Smooth muscle cell (in vitro differentiated cells): Measurements from ENCODE around the gene RECK. TPM values are rescaled to one million over a fixed set of nuclear protein-coding genes. Genes with fewer than 3 reads are reported as not detected.
"Not testable (repeated sequence)": the region's sequence is repeated elsewhere in the genome, so short reads cannot be mapped to it uniquely, and the experiment has no call there.

Experiments
- DNase-seq: peaks from one replicate; lab custom pipeline; 2025; ENCODE audit not compliant: unreplicated experiment; lab: John Stamatoyannopoulos, UW
- H2AFZ ChIP-seq: fragments of 200-600 bp; sonication (generic); 2 replicates; pipeline ENCODE4 v1.6.0; 2016; ENCODE audit warnings: antibody characterized with exemption, low read depth, mild to moderate bottlenecking
- H3F3A ChIP-seq: fragments of 200-600 bp; sonication (generic); 2 replicates; pipeline ENCODE4 v1.6.0; 2017; ENCODE audit warnings: antibody characterized with exemption, low read depth
- H3K27ac ChIP-seq: fragments of 200-600 bp; sonication (generic); 2 replicates; pipeline ENCODE4 v1.5.1; 2016; ENCODE audit warnings: low read depth, mild to moderate bottlenecking
- H3K27me3 ChIP-seq: fragments of 200-600 bp; sonication (generic); 2 replicates; pipeline ENCODE4 v1.6.1; 2016; ENCODE audit warnings: low read depth, mild to moderate bottlenecking
- H3K36me3 ChIP-seq: fragments of 200-600 bp; sonication (generic); 2 replicates; pipeline ENCODE4 v1.5.1; 2016; ENCODE audit warnings: low read depth
- H3K4me1 ChIP-seq: fragments of 200-600 bp; sonication (generic); 2 replicates; pipeline ENCODE4 v1.5.1; 2016; ENCODE audit warnings: low read depth
- H3K4me2 ChIP-seq: fragments of 200-600 bp; sonication (generic); 2 replicates; pipeline ENCODE4 v1.6.0; 2016; ENCODE audit warnings: mild to moderate bottlenecking
- H3K4me3 ChIP-seq: fragments of 200-600 bp; sonication (generic); 2 replicates; pipeline ENCODE4 v1.5.1; 2016; ENCODE audit warnings: mild to moderate bottlenecking
- H3K79me2 ChIP-seq: fragments of 200-600 bp; sonication (generic); 2 replicates; pipeline ENCODE4 v1.6.0; 2016; ENCODE audit warnings: low read depth, mild to moderate bottlenecking
- H3K9ac ChIP-seq: fragments of 200-600 bp; sonication (generic); 2 replicates; pipeline ENCODE4 v1.6.0; 2016; ENCODE audit warnings: low read depth
- H3K9me3 ChIP-seq: fragments of 200-600 bp; sonication (generic); replicated peaks from 2 replicates; pipeline ENCODE4 v1.5.1; 2016; ENCODE audit warnings: low read depth
- H4K20me1 ChIP-seq: fragments of 200-600 bp; sonication (generic); 2 replicates; pipeline ENCODE4 v1.6.0; 2016; ENCODE audit warnings: low read depth
- CTCF ChIP-seq: fragments of 200-600 bp; sonication (generic); IDR thresholded peaks from 2 replicates; pipeline ENCODE4 v1.5.1; 2017; ENCODE audit warnings: borderline replicate concordance, mild to moderate bottlenecking, antibody characterized with exemption; ENCODE audit not compliant: insufficient read depth, poor library complexity, severe bottlenecking
- WGBS: methylation state at CpG from one replicate; pipeline ENCODE4 v1.1.7; 2016; ENCODE audit warnings: low lambda C conversion rate; 5-methylcytosine and 5-hydroxymethylcytosine counted together
- polyA plus RNA-seq: library from polyadenylated mRNA; unstranded; fragments of >200 nt; fragmentation: Nextera tagmentation; extraction: Ambion mirVana; gene quantifications from 2 replicates; pipeline ENCODE4 v1.2.1, GENCODE V29; 2016
- total RNA-seq: library from RNA; depleted of rRNA; stranded (reverse); fragments of >200 nt; gene quantifications from 2 replicates; pipeline ENCODE4 v1.2.3, GENCODE V29; 2014

Gene RECK
- total RNA-seq (42.9 and 46.5 TPM in 2 replicates), polyA plus RNA-seq (36.5 and 50.0 TPM in 2 replicates)

GRCh38 chr9:36036780-36037548 lies at the start of gene RECK:
Gene RECK, plus strand, starts transcription at chr9:36036913. Its CDS starts 86 bp downstream, at chr9:36036999.
- DNase-seq = peak; percentile 60
- H3K27ac ChIP-seq = peak within 1 kb of the TSS; percentile 83
- H4K20me1 ChIP-seq = no peaks in the 10 kb centered on the region
- H3K27me3 ChIP-seq = no peaks in the 10 kb centered on the region
- H3K9ac ChIP-seq = peak within 1 kb of the TSS; percentile 88
- 2% methylated on average over 58 of the region's 77 CpGs for WGBS
- peak within 1 kb of the TSS; percentile 97 for H3K4me2 ChIP-seq
- H2AFZ ChIP-seq = peak within 1 kb of the TSS; percentile 90
- peaks cover 11% of the 10 kb centered on the region for H3F3A ChIP-seq
- H3K79me2 ChIP-seq = peaks cover 42% of the 10 kb centered on the region
- H3K9me3 ChIP-seq = no peaks in the 10 kb centered on the region
- H3K4me1 ChIP-seq = peaks cover 19% of the 10 kb centered on the region
- no peaks in the 10 kb centered on the region for H3K36me3 ChIP-seq
- H3K4me3 ChIP-seq = peak within 1 kb of the TSS; percentile 93
- no peak for TF ChIP-seq CTCF

GRCh38 chr9:35990155-35990554 lies 46.6 kb upstream of the RECK start:
- Histone ChIP-seq H3K4me2 (no peak overlapping the region), H2AFZ (no peak overlapping the region), H3K79me2 (no peaks in the 10 kb centered on the region), H3F3A (no peaks in the 10 kb centered on the region), H3K4me3 (no peak overlapping the region), H3K27me3 (no peaks in the 10 kb centered on the region), H3K27ac (no peak overlapping the region), H3K4me1 (no peaks in the 10 kb centered on the region), H4K20me1 (no peaks in the 10 kb centered on the region), H3K36me3 (no peaks in the 10 kb centered on the region), H3K9ac (no peak overlapping the region), H3K9me3 (no peaks in the 10 kb centered on the region)
- WGBS = 95% methylated on average over 3 of the region's 3 CpGs
- TF ChIP-seq CTCF = no peak
- DNase-seq = no peak

GRCh38 chr9:35993136-35993535 lies 43.6 kb upstream of the RECK start:
- H3K9ac ChIP-seq = not testable (repeated sequence)

GRCh38 chr9:35993976-35994720 lies 42.6 kb upstream of the RECK start:
- no peaks in the 10 kb centered on the region for H3K27me3 ChIP-seq
- no peak overlapping the region for H3K9ac ChIP-seq
- H3K36me3 ChIP-seq = no peaks in the 10 kb centered on the region
- no peaks in the 10 kb centered on the region for H3K79me2 ChIP-seq
- no peak overlapping the region for H3K4me3 ChIP-seq
- no peaks in the 10 kb centered on the region for H3K9me3 ChIP-seq
- 87% methylated on average over 5 of the region's 5 CpGs for WGBS
- no peak for TF ChIP-seq CTCF
- no peaks in the 10 kb centered on the region for H3K4me1 ChIP-seq
- no peak overlapping the region for H3K27ac ChIP-seq
- DNase-seq = no peak
- H3K4me2 ChIP-seq = no peak overlapping the region
- peaks cover 6% of the 10 kb centered on the region for H3F3A ChIP-seq
- H2AFZ ChIP-seq = no peak overlapping the region
- no peaks in the 10 kb centered on the region for H4K20me1 ChIP-seq

More at GRCh38 chr9:35993136-35993535, 43.6 kb upstream of the RECK start:
- not testable (repeated sequence) for H3K79me2 ChIP-seq, H4K20me1 ChIP-seq, H3F3A ChIP-seq, H3K9me3 ChIP-seq, H3K4me3 ChIP-seq, DNase-seq, H3K27me3 ChIP-seq, H3K4me1 ChIP-seq, H3K4me2 ChIP-seq, H2AFZ ChIP-seq, H3K36me3 ChIP-seq, H3K27ac ChIP-seq
- WGBS = 90% methylated on average over 3 of the region's 3 CpGs
